ENCODE results near the gene CASP3. TPM values are rescaled to one million over a fixed set of nuclear protein-coding genes. Genes with fewer than 3 reads are reported as not detected.

CASP3 gene
- total and polyA plus RNA-seq, 2 experiments from 2014 or later, result 53.6 to 81.2 TPM

DNA sequence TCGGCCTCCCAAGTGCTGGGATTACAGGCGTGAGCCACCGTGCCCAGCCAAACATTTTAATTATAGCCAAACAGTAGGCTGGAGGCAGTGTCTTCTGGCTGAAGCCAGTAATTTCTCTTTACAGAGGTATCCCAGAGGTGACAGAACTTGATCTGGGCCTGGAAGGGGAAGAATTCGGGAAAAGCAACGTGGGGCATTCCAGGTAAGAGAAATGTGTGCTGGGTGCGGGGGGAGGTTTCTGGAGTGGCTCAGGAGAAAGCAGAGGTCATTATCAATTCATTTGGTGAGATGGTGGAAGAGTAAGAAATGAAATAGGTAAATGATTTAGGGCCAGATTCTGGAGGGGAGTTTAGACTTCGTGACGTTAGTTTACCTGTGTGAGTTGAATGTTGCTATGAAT lies 2.7 kb upstream of the CASP3 start:
- TF ChIP-seq EZH2phosphoT487 (IDR thresholded peaks at IDR 0.05; ENCODE audit: low read depth, severe bottlenecking, unreplicated experiment), result no peak
- TF ChIP-seq EZH2 (IDR thresholded peaks at IDR 0.05; ENCODE audit: borderline replicate concordance), result no peak
- TF ChIP-seq, protein P1, sequence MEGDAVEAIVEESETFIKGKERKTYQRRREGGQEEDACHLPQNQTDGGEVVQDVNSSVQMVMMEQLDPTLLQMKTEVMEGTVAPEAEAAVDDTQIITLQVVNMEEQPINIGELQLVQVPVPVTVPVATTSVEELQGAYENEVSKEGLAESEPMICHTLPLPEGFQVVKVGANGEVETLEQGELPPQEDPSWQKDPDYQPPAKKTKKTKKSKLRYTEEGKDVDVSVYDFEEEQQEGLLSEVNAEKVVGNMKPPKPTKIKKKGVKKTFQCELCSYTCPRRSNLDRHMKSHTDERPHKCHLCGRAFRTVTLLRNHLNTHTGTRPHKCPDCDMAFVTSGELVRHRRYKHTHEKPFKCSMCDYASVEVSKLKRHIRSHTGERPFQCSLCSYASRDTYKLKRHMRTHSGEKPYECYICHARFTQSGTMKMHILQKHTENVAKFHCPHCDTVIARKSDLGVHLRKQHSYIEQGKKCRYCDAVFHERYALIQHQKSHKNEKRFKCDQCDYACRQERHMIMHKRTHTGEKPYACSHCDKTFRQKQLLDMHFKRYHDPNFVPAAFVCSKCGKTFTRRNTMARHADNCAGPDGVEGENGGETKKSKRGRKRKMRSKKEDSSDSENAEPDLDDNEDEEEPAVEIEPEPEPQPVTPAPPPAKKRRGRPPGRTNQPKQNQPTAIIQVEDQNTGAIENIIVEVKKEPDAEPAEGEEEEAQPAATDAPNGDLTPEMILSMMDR (IDR thresholded peaks at IDR 0.05; ENCODE audit: poor library complexity), result no peak
- 88% methylated on average over 8 of the region's 8 CpGs for WGBS (ENCODE audit: low lambda C conversion rate, missing lambda C conversion rate)

DNA sequence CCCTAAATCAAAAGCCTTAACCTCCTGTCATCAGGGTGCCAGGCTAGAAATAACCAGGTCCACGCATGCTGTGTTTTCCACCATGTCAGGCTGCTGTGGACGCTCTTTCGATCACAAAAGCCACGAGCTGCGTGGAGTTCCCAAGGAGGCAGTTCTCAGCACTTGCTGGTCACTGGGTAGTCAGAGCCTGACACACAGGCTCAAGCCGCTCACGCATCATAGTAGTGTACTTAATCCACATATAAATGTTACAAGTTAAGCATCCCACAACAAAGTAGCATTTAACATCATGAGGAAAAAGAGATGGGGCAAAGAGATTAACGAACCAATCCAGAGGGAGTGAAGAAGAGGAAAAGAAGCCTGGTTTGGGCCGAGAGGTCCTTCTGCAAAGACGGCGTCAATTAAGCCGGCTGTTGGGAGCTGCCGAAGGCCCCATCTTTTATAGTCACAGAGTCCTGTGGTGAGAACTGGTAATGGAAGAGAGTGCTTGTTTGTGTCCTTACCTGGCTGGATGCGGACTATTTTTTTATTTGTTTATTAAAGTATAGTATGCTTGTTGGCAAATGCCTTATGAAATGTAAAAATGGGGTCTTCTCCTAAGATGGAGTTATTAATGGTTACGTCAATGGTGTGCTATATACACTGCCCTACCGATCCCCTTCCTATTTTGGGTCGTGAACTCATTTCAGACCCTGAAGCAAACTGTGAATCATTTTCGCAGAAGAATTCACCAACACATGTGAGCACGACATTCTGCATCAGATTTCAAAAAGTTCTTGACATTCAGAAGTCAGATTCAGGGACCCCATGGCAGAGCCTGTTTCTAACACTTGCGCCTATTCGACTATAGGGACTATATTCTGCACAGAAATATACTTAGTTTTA lies 966 bp upstream of the CASP3 start:
- no peak for TF ChIP-seq EZH2 (IDR thresholded peaks at IDR 0.05; ENCODE audit: borderline replicate concordance)
- TF ChIP-seq, protein P1 (IDR thresholded peaks at IDR 0.05; ENCODE audit: poor library complexity), result no peak
- no peak for TF ChIP-seq EZH2phosphoT487 (IDR thresholded peaks at IDR 0.05; ENCODE audit: low read depth, severe bottlenecking, unreplicated experiment)
- Histone ChIP-seq H3K4me1 (ENCODE audit: insufficient read depth) (peaks cover 21% of the 10 kb centered on the region), H4K20me1 (ENCODE audit: insufficient read depth, poor library complexity, severe bottlenecking) (peaks cover 20% of the 10 kb centered on the region), H3K4me2 (peak overlapping the region; percentile 89), H3K79me2 (peaks cover 47% of the 10 kb centered on the region), H3K9me3 (ENCODE audit: low read depth) (no peaks in the 10 kb centered on the region), H3K36me3 (replicated peaks; ENCODE audit: insufficient read depth, low read depth) (no peaks in the 10 kb centered on the region), H3K4me3 (peak overlapping the region; percentile 81), H2AFZ (peak overlapping the region; percentile 91), H3K27ac (peak overlapping the region; percentile 92), H3K27me3 (no peaks in the 10 kb centered on the region), H3K9me2 (replicated peaks; ENCODE audit: insufficient read depth) (no peaks in the 10 kb centered on the region)
- WGBS (ENCODE audit: low lambda C conversion rate, missing lambda C conversion rate), result 44% methylated on average over 21 of the region's 21 CpGs
- peak; percentile 44 for DNase-seq (ENCODE audit: low spot score)

More for the DNA sequence above, 2.7 kb upstream of the CASP3 start:
- Histone ChIP-seq H3K9me2 (replicated peaks; ENCODE audit: insufficient read depth) (no peaks in the 10 kb centered on the region), H2AFZ (no peak overlapping the region), H3K79me2 (peaks cover 32% of the 10 kb centered on the region), H3K27ac (no peak overlapping the region), H3K4me3 (no peak overlapping the region), H3K27me3 (no peaks in the 10 kb centered on the region), H3K4me2 (no peak overlapping the region), H3K36me3 (replicated peaks; ENCODE audit: insufficient read depth, low read depth) (no peaks in the 10 kb centered on the region), H3K9me3 (ENCODE audit: low read depth) (no peaks in the 10 kb centered on the region), H4K20me1 (ENCODE audit: insufficient read depth, poor library complexity, severe bottlenecking) (peaks cover 5% of the 10 kb centered on the region), H3K4me1 (ENCODE audit: insufficient read depth) (peaks cover 9% of the 10 kb centered on the region)
- no peak for DNase-seq (ENCODE audit: low spot score)

DNA sequence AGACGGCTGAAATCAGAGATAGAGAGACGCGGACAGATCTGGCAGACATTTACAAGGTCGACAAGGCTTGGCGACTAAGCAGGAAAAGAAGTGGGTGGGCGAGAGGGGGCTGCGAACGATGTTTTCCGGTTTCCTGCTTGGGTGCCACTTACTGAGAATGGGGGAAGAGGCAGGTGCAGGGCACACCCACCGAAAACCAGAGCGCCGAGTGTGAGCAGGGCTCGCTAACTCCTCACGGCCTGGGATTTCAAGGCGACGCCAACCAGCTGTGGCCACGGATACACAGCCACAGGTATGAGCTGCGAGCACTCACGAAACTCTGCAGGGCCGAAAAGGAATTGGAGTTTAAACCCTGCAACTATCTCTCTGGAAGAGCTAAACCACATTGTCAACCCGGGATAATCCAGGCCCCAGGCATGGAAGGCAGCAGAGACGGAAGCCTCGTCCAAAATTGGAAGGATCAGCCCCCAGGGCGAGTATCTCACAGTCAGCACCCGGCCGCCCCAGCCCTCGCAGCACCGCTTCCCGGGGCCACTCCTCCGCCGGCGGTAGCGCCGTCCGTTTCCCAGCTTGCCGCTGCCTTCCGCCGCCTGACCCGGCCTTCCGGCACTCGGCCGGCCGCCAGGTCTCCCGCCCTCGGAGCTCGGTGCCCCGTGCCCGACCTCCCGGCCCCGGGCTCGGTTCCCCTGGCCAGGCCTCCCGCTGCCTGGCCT lies 778 bp downstream of the CASP3 start:
- Histone ChIP-seq H3K27me3 (no peaks in the 10 kb centered on the region), H3K36me3 (replicated peaks; ENCODE audit: insufficient read depth, low read depth) (no peaks in the 10 kb centered on the region), H3K9me3 (ENCODE audit: low read depth) (no peaks in the 10 kb centered on the region), H3K79me2 (peaks cover 63% of the 10 kb centered on the region), H2AFZ (peak overlapping the region; percentile 70), H3K4me3 (peak overlapping the region; percentile 94), H4K20me1 (ENCODE audit: insufficient read depth, poor library complexity, severe bottlenecking) (peaks cover 28% of the 10 kb centered on the region), H3K4me1 (ENCODE audit: insufficient read depth) (peaks cover 26% of the 10 kb centered on the region), H3K27ac (peak overlapping the region; percentile 99), H3K9me2 (replicated peaks; ENCODE audit: insufficient read depth) (no peaks in the 10 kb centered on the region), H3K4me2 (peak overlapping the region; percentile 84)
- DNase-seq (ENCODE audit: low spot score), result peak; percentile 69
- TF ChIP-seq, protein P1 (IDR thresholded peaks at IDR 0.05; ENCODE audit: poor library complexity), result no peak
- no peak for TF ChIP-seq EZH2 (IDR thresholded peaks at IDR 0.05; ENCODE audit: borderline replicate concordance)
- no peak for TF ChIP-seq EZH2phosphoT487 (IDR thresholded peaks at IDR 0.05; ENCODE audit: low read depth, severe bottlenecking, unreplicated experiment)
- 1% methylated on average over 37 of the region's 52 CpGs for whole genome bisulfite sequencing (ENCODE audit: low lambda C conversion rate, missing lambda C conversion rate)

All from hepatocyte (in vitro differentiated cells).